Measurements from ENCODE around the gene ITPRIPL2.

ITPRIPL2 gene

GRCh38 chr16:19163215-19163614 is 49.5 kb downstream of the ITPRIPL2 start:
- DNase-seq (ENCODE audit: low spot score) = no peak
- no peaks in the 10 kb centered on the region for H3K36me3 Mint-ChIP-seq (ENCODE audit: low read depth)
- H3K27ac Mint-ChIP-seq = no peak overlapping the region
- H3K9me3 Mint-ChIP-seq = peaks cover 6% of the 10 kb centered on the region
- H3K4me3 Mint-ChIP-seq = no peak overlapping the region
- H3K4me1 Mint-ChIP-seq (ENCODE audit: low read depth) = no peaks in the 10 kb centered on the region
- H3K27me3 Mint-ChIP-seq (ENCODE audit: low read depth) = peaks cover 8% of the 10 kb centered on the region

GRCh38 chr16:19164285-19164684 is 50.5 kb downstream of the ITPRIPL2 start:
- Mint-ChIP-seq H3K9me3 (peaks cover 6% of the 10 kb centered on the region), H3K4me1 (ENCODE audit: low read depth) (no peaks in the 10 kb centered on the region), H3K36me3 (ENCODE audit: low read depth) (no peaks in the 10 kb centered on the region), H3K27me3 (ENCODE audit: low read depth) (peaks cover 10% of the 10 kb centered on the region), H3K4me3 (no peak overlapping the region), H3K27ac (no peak overlapping the region)
- DNase-seq (ENCODE audit: low spot score) = no peak

- Mint-ChIP-seq H3K36me3 (ENCODE audit: low read depth) (no peaks in the 10 kb centered on the region), H3K27ac (no peak overlapping the region), H3K4me3 (no peak overlapping the region), H3K4me1 (ENCODE audit: low read depth) (no peaks in the 10 kb centered on the region), H3K9me3 (peaks cover 6% of the 10 kb centered on the region), H3K27me3 (ENCODE audit: low read depth) (peaks cover 18% of the 10 kb centered on the region)
- DNase-seq (ENCODE audit: low spot score) = no peak
Measured at GRCh38 chr16:19165101-19165500, 51.3 kb downstream of the ITPRIPL2 start.

GRCh38 chr16:19166500-19166899 is 52.7 kb downstream of the ITPRIPL2 start:
- Mint-ChIP-seq H3K9me3 (peaks cover 6% of the 10 kb centered on the region), H3K27me3 (ENCODE audit: low read depth) (peaks cover 26% of the 10 kb centered on the region), H3K36me3 (ENCODE audit: low read depth) (no peaks in the 10 kb centered on the region), H3K4me3 (no peak overlapping the region), H3K4me1 (ENCODE audit: low read depth) (no peaks in the 10 kb centered on the region), H3K27ac (no peak overlapping the region)
- no peak for DNase-seq (ENCODE audit: low spot score)

GRCh38 chr16:19167710-19168370 is 54.1 kb downstream of the ITPRIPL2 start, which contains the start of gene SYT17:
Gene SYT17, plus strand, starts transcription at chr16:19168240. Its CDS starts 407 bp downstream, at chr16:19168647.
- H3K36me3 Mint-ChIP-seq (ENCODE audit: low read depth) = no peaks in the 10 kb centered on the region
- no peaks in the 10 kb centered on the region for H3K4me1 Mint-ChIP-seq (ENCODE audit: low read depth)
- peaks cover 32% of the 10 kb centered on the region for H3K27me3 Mint-ChIP-seq (ENCODE audit: low read depth)
- H3K9me3 Mint-ChIP-seq = peaks cover 6% of the 10 kb centered on the region
- H3K4me3 Mint-ChIP-seq = peak within 1 kb of the TSS; percentile 52
- peak; percentile 71 for DNase-seq (ENCODE audit: low spot score)
- no peak within 1 kb of the TSS for H3K27ac Mint-ChIP-seq

GRCh38 chr16:19168371-19169081 is 54.8 kb downstream of the ITPRIPL2 start:
- no peak overlapping the region for H3K27ac Mint-ChIP-seq
- peaks cover 29% of the 10 kb centered on the region for H3K27me3 Mint-ChIP-seq (ENCODE audit: low read depth)
- H3K36me3 Mint-ChIP-seq (ENCODE audit: low read depth) = no peaks in the 10 kb centered on the region
- H3K9me3 Mint-ChIP-seq = no peaks in the 10 kb centered on the region
- DNase-seq (ENCODE audit: low spot score) = no peak
- H3K4me1 Mint-ChIP-seq (ENCODE audit: low read depth) = no peaks in the 10 kb centered on the region
- no peak overlapping the region for H3K4me3 Mint-ChIP-seq

GRCh38 chr16:19169082-19169639 is 55.4 kb downstream of the ITPRIPL2 start:
- H3K4me1 Mint-ChIP-seq (ENCODE audit: low read depth) = no peaks in the 10 kb centered on the region
- H3K27ac Mint-ChIP-seq = no peak overlapping the region
- H3K27me3 Mint-ChIP-seq (ENCODE audit: low read depth) = peaks cover 31% of the 10 kb centered on the region
- no peaks in the 10 kb centered on the region for H3K36me3 Mint-ChIP-seq (ENCODE audit: low read depth)
- H3K4me3 Mint-ChIP-seq = no peak overlapping the region
- H3K9me3 Mint-ChIP-seq = no peaks in the 10 kb centered on the region
- no peak for DNase-seq (ENCODE audit: low spot score)

GRCh38 chr16:19170043-19170655 is 56.4 kb downstream of the ITPRIPL2 start:
- no peak for DNase-seq (ENCODE audit: low spot score)
- peaks cover 32% of the 10 kb centered on the region for H3K27me3 Mint-ChIP-seq (ENCODE audit: low read depth)
- H3K27ac Mint-ChIP-seq = no peak overlapping the region
- no peaks in the 10 kb centered on the region for H3K4me1 Mint-ChIP-seq (ENCODE audit: low read depth)
- H3K9me3 Mint-ChIP-seq = no peaks in the 10 kb centered on the region
- no peaks in the 10 kb centered on the region for H3K36me3 Mint-ChIP-seq (ENCODE audit: low read depth)
- no peak overlapping the region for H3K4me3 Mint-ChIP-seq

All from T-helper 2 cell treated with Interferon-gamma antibody and Interleukin-4, amounts not matched to agents 5 μg/mL and 100 μg/mL, for 36 hours (primary cell).